HepG2 (cell line): ENCODE results near the gene HID1. TPM values are rescaled to one million over a fixed set of nuclear protein-coding genes. Genes with fewer than 3 reads are reported as not detected.

Experiments used
- CHD2 ChIP-seq: IDR thresholded peaks from 2 replicates; pipeline ENCODE4 v1.6.1; 2011; ENCODE audit warnings: low read depth, low read length, improper control_type of control experiment
- E2F5 ChIP-seq: sonication (generic); formaldehyde crosslinking; conservative IDR thresholded peaks from 2 replicates; pipeline ENCODE4 v1.4.0; 2020; ENCODE audit warnings: missing genetic modification reagents
- ELF3 ChIP-seq: IDR thresholded peaks from 2 replicates; pipeline ENCODE4 v1.6.1; 2016; ENCODE audit warnings: missing genetic modification reagents, missing compliant biosample characterization
- JDP2 ChIP-seq: sonication (generic); formaldehyde crosslinking; IDR thresholded peaks from 2 replicates; pipeline ENCODE4 v1.8.1; 2022; ENCODE audit warnings: missing genetic modification reagents, borderline replicate concordance
- KLF9 ChIP-seq: IDR thresholded peaks from 2 replicates; pipeline ENCODE4 v1.6.1; 2016; ENCODE audit warnings: low read depth
- MEIS2 ChIP-seq: sonication (generic); formaldehyde crosslinking; IDR thresholded peaks from 2 replicates; pipeline ENCODE4 v1.9.0; 2021; ENCODE audit warnings: mild to moderate bottlenecking, missing genetic modification reagents
- SALL1 ChIP-seq: sonication (generic); formaldehyde crosslinking; IDR thresholded peaks from 2 replicates; pipeline ENCODE4 v1.8.0; 2022; ENCODE audit warnings: mild to moderate bottlenecking, missing genetic modification reagents
- SAP130 ChIP-seq: IDR thresholded peaks from 2 replicates; pipeline ENCODE4 v1.6.1; 2016; ENCODE audit warnings: low read depth
- SP1 ChIP-seq, 2 experiments: fragments of 450-650 bp in 1 of 2; sonication (generic) in 1 of 2; formaldehyde crosslinking in 1 of 2; IDR thresholded peaks; 2 replicates each; pipeline versions ENCODE4 v1.4.0 to v1.6.1; 2016 to 2020; ENCODE audit warnings: missing genetic modification reagents in 1 of 2
- YEATS4 ChIP-seq: sonication (generic); formaldehyde crosslinking; IDR thresholded peaks from 2 replicates; pipeline ENCODE4 v1.4.0; 2020; ENCODE audit warnings: missing genetic modification reagents, borderline replicate concordance
- ZKSCAN8 ChIP-seq: IDR thresholded peaks from 2 replicates; pipeline ENCODE4 v1.6.1; 2016; ENCODE audit warnings: borderline replicate concordance, missing genetic modification reagents, missing compliant biosample characterization
- ZMAT3 ChIP-seq: sonication (generic); formaldehyde crosslinking; conservative IDR thresholded peaks from 2 replicates; pipeline ENCODE4 v1.7.0; 2021; ENCODE audit warnings: missing genetic modification reagents
- ZNF335 ChIP-seq: sonication (generic); formaldehyde crosslinking; IDR thresholded peaks from 2 replicates; pipeline ENCODE4 v1.4.0; 2020; ENCODE audit warnings: missing genetic modification reagents
- ZNF546 ChIP-seq: sonication (generic); formaldehyde crosslinking; conservative IDR thresholded peaks from 2 replicates; pipeline ENCODE4 v1.8.1; 2023; ENCODE audit warnings: mild to moderate bottlenecking, missing genetic modification reagents
- ZNF629 ChIP-seq: sonication (generic); formaldehyde crosslinking; conservative IDR thresholded peaks from 2 replicates; pipeline ENCODE4 v1.5.0; 2020; ENCODE audit warnings: missing genetic modification reagents
- ZNF713 ChIP-seq: sonication (generic); formaldehyde crosslinking; IDR thresholded peaks from 2 replicates; pipeline ENCODE4 v1.4.0; 2020; ENCODE audit warnings: mild to moderate bottlenecking, missing genetic modification reagents
- ZNF781 ChIP-seq: sonication (generic); formaldehyde crosslinking; IDR thresholded peaks from 2 replicates; pipeline ENCODE4 v1.5.1; 2020; ENCODE audit warnings: borderline replicate concordance, mild to moderate bottlenecking, missing genetic modification reagents; ENCODE audit errors: not compliant biosample characterization
- polyA plus RNA-seq, 8 experiments: library from polyadenylated mRNA; depleted of rRNA in 3 of 8; stranded (reverse) in 7 of 8; unstranded in 1 of 8; fragments of >200 nt; fragmentation: Illumina TruSeq in 4 of 8; extraction: Trizol in 4 of 8; gene quantifications; 2 replicates each; pipeline versions ENCODE4 v1.2.1 to v1.2.3, GENCODE V29; 2011 to 2016; ENCODE audit warnings: low read depth in 4 of 8, missing spikeins in 1 of 8, mixed read lengths in 1 of 8; ENCODE audit not compliant: insufficient read depth in 1 of 8
- total RNA-seq, 5 experiments: library from RNA; depleted of rRNA; stranded (reverse); fragments of >200 nt; fragmentation: Illumina TruSeq; extraction: Trizol; gene quantifications; 2 replicates each; pipeline ENCODE4 v1.2.3, GENCODE V29; 2016; ENCODE audit warnings: low read depth in 1 of 5
- TF ChIP-seq, protein P1 (sequence below): sonication (generic); formaldehyde crosslinking; IDR thresholded peaks from 2 replicates; pipeline ENCODE4 v1.5.1; 2020; ENCODE audit warnings: mild to moderate bottlenecking, missing genetic modification reagents, moderate library complexity
- TF ChIP-seq, protein P2 (sequence below): sonication (generic); formaldehyde crosslinking; IDR thresholded peaks from 2 replicates; pipeline ENCODE4 v1.5.0; 2020; ENCODE audit warnings: mild to moderate bottlenecking, missing genetic modification reagents, moderate library complexity
- TF ChIP-seq, protein P3 (sequence below): sonication (generic); formaldehyde crosslinking; IDR thresholded peaks from 2 replicates; pipeline ENCODE4 v1.5.1; 2020; ENCODE audit warnings: mild to moderate bottlenecking, moderate library complexity, missing genetic modification reagents
- TF ChIP-seq, protein P4 (sequence below): sonication (generic); formaldehyde crosslinking; IDR thresholded peaks from 2 replicates; pipeline ENCODE4 v1.4.0; 2020; ENCODE audit warnings: missing genetic modification reagents

Gene HID1
- total and polyA plus RNA-seq, 2 of the 13 experiments (the other 11 are each of a cell fraction or from before 2014, with no cell fraction given): 2.1 to 10.6 TPM

GRCh38 chr17:75006653-75007052, 34.1 kb upstream of the HID1 start (continued):
- TF ChIP-seq, protein P1, sequence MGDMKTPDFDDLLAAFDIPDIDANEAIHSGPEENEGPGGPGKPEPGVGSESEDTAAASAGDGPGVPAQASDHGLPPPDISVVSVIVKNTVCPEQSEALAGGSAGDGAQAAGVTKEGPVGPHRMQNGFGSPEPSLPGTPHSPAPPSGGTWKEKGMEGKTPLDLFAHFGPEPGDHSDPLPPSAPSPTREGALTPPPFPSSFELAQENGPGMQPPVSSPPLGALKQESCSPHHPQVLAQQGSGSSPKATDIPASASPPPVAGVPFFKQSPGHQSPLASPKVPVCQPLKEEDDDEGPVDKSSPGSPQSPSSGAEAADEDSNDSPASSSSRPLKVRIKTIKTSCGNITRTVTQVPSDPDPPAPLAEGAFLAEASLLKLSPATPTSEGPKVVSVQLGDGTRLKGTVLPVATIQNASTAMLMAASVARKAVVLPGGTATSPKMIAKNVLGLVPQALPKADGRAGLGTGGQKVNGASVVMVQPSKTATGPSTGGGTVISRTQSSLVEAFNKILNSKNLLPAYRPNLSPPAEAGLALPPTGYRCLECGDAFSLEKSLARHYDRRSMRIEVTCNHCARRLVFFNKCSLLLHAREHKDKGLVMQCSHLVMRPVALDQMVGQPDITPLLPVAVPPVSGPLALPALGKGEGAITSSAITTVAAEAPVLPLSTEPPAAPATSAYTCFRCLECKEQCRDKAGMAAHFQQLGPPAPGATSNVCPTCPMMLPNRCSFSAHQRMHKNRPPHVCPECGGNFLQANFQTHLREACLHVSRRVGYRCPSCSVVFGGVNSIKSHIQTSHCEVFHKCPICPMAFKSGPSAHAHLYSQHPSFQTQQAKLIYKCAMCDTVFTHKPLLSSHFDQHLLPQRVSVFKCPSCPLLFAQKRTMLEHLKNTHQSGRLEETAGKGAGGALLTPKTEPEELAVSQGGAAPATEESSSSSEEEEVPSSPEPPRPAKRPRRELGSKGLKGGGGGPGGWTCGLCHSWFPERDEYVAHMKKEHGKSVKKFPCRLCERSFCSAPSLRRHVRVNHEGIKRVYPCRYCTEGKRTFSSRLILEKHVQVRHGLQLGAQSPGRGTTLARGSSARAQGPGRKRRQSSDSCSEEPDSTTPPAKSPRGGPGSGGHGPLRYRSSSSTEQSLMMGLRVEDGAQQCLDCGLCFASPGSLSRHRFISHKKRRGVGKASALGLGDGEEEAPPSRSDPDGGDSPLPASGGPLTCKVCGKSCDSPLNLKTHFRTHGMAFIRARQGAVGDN (CRISPR knock-in tag): peak; percentile 22; the same call in 1 of the 2 replicates
- TF ChIP-seq MEIS2 (CRISPR knock-in tag): 0 out of 2 replicates have a peak, but pooled peaks have one; percentile 14
- no peak for TF ChIP-seq E2F5 (CRISPR knock-in tag)
- TF ChIP-seq, protein P2, sequence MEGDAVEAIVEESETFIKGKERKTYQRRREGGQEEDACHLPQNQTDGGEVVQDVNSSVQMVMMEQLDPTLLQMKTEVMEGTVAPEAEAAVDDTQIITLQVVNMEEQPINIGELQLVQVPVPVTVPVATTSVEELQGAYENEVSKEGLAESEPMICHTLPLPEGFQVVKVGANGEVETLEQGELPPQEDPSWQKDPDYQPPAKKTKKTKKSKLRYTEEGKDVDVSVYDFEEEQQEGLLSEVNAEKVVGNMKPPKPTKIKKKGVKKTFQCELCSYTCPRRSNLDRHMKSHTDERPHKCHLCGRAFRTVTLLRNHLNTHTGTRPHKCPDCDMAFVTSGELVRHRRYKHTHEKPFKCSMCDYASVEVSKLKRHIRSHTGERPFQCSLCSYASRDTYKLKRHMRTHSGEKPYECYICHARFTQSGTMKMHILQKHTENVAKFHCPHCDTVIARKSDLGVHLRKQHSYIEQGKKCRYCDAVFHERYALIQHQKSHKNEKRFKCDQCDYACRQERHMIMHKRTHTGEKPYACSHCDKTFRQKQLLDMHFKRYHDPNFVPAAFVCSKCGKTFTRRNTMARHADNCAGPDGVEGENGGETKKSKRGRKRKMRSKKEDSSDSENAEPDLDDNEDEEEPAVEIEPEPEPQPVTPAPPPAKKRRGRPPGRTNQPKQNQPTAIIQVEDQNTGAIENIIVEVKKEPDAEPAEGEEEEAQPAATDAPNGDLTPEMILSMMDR: peak; percentile 83
- TF ChIP-seq ZKSCAN8: no peak
- TF ChIP-seq ZMAT3 (CRISPR knock-in tag): no peak
- TF ChIP-seq ZNF713 (CRISPR knock-in tag): no peak
- TF ChIP-seq SALL1 (CRISPR knock-in tag): no peak
- no peak for TF ChIP-seq CHD2
- no peak for TF ChIP-seq SP1 (IDR thresholded peaks at IDR 0.05)
- TF ChIP-seq SP1 (CRISPR knock-in tag; IDR thresholded peaks at IDR 0.05): no peak
- TF ChIP-seq YEATS4 (CRISPR knock-in tag): no peak
- TF ChIP-seq, protein P3, sequence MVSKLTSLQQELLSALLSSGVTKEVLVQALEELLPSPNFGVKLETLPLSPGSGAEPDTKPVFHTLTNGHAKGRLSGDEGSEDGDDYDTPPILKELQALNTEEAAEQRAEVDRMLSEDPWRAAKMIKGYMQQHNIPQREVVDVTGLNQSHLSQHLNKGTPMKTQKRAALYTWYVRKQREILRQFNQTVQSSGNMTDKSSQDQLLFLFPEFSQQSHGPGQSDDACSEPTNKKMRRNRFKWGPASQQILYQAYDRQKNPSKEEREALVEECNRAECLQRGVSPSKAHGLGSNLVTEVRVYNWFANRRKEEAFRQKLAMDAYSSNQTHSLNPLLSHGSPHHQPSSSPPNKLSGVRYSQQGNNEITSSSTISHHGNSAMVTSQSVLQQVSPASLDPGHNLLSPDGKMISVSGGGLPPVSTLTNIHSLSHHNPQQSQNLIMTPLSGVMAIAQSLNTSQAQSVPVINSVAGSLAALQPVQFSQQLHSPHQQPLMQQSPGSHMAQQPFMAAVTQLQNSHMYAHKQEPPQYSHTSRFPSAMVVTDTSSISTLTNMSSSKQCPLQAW (CRISPR knock-in tag): no peak
- no peak for TF ChIP-seq JDP2
- peak; percentile 14; the same call in 1 of the 2 replicates for TF ChIP-seq SAP130 (CRISPR knock-in tag)
- TF ChIP-seq ELF3: 0 out of 2 replicates have a peak, but pooled peaks have one; percentile 24
- TF ChIP-seq ZNF546 (CRISPR knock-in tag): no peak
- no peak for TF ChIP-seq ZNF335 (CRISPR knock-in tag)
- no peak for TF ChIP-seq ZNF629
- no peak for TF ChIP-seq ZNF781 (CRISPR knock-in tag)
- TF ChIP-seq KLF9 (CRISPR knock-in tag): no peak
- TF ChIP-seq, protein P4, sequence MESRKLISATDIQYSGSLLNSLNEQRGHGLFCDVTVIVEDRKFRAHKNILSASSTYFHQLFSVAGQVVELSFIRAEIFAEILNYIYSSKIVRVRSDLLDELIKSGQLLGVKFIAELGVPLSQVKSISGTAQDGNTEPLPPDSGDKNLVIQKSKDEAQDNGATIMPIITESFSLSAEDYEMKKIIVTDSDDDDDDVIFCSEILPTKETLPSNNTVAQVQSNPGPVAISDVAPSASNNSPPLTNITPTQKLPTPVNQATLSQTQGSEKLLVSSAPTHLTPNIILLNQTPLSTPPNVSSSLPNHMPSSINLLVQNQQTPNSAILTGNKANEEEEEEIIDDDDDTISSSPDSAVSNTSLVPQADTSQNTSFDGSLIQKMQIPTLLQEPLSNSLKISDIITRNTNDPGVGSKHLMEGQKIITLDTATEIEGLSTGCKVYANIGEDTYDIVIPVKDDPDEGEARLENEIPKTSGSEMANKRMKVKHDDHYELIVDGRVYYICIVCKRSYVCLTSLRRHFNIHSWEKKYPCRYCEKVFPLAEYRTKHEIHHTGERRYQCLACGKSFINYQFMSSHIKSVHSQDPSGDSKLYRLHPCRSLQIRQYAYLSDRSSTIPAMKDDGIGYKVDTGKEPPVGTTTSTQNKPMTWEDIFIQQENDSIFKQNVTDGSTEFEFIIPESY (CRISPR knock-in tag): no peak
